Keratinocyte (primary cell): ENCODE data around the gene GRAMD2A.

Experiments
- CTCF ChIP-seq, 3 experiments: IDR thresholded peaks in 1 of 3; conservative IDR thresholded peaks in 1 of 3; optimal IDR thresholded peaks in 1 of 3; 2 replicates in 2 of 3; 3 replicates in 1 of 3; pipeline versions ENCODE3 to v1.5.1; 2011; ENCODE audit warnings: low read length in 3 of 3, mild to moderate bottlenecking in 3 of 3, moderate library complexity in 2 of 3, control low read depth in 1 of 3, inconsistent platforms in 1 of 3; ENCODE audit not compliant: insufficient read depth in 2 of 3; ENCODE audit errors: extremely low read depth in 1 of 3
- EZH2 ChIP-seq: IDR thresholded peaks from one replicate; pipeline ENCODE4 v1.6.1; 2012; ENCODE audit warnings: inconsistent platforms, mild to moderate bottlenecking, low read length, moderate library complexity

GRCh38 chr15:72195101-72195511, 2.5 kb downstream of the GRAMD2A start:
- TF ChIP-seq CTCF (optimal IDR thresholded peaks at IDR 0.05 in 1 of 3, IDR thresholded peaks at IDR 0.05 in 1 of 3, conservative IDR thresholded peaks at IDR 0.05 in 1 of 3; ENCODE audit: extremely low read depth in 1 of 3, insufficient read depth in 2 of 3, low read length in 3 of 3) (no peak), EZH2 (no peak)
